NCI-H446 (cell line): ENCODE results near the gene AKIP1.
A peak's percentile ranks its signal among the peaks of the same experiment; 100 is the strongest.
"Not testable (repeated sequence)": the region's sequence is repeated elsewhere in the genome, so short reads cannot be mapped to it uniquely, and the experiment has no call there.

Source experiments
- DNase-seq, 2 experiments: peaks; one replicate each; lab custom pipeline; 2025; lab: John Stamatoyannopoulos, UW

Gene AKIP1

GRCh38 chr11:8917157-8917825, 6.3 kb downstream of the AKIP1 start:
- peak in 1 of 2 experiments; percentile 44 for DNase-seq

- no peak for DNase-seq
These were observed 11.7 kb downstream of the AKIP1 start for GRCh38 chr11:8922691-8923090.

- no peak for DNase-seq
These were observed 14.7 kb downstream of the AKIP1 start for GRCh38 chr11:8925711-8926110.

GRCh38 chr11:8926236-8926635, 15.2 kb downstream of the AKIP1 start:
- no peak for DNase-seq

- no peak for DNase-seq
These were observed 16.2 kb downstream of the AKIP1 start for GRCh38 chr11:8927233-8927632.

- DNase-seq, result no peak
These were observed 17.2 kb downstream of the AKIP1 start for GRCh38 chr11:8928205-8928604.

- no peak for DNase-seq
These were observed 18.1 kb downstream of the AKIP1 start for GRCh38 chr11:8928981-8929615.

GRCh38 chr11:8930456-8931175, 19.6 kb downstream of the AKIP1 start:
- DNase-seq, result no peak

- DNase-seq, result no peak
These were observed 21.7 kb downstream of the AKIP1 start, which contains the start of gene C11orf16 for GRCh38 chr11:8932564-8933180. C11orf16 (minus strand) TSS chr11:8932947; CDS start chr11:8932308, 639 bp downstream.

GRCh38 chr11:8933931-8934330, 22.9 kb downstream of the AKIP1 start:
- DNase-seq, result no peak

GRCh38 chr11:8934742-8935488, 23.9 kb downstream of the AKIP1 start:
- no peak for DNase-seq

- DNase-seq, result not testable (repeated sequence)
These were observed 24.8 kb downstream of the AKIP1 start for GRCh38 chr11:8935789-8936188.

- DNase-seq, result no peak
These were observed 26.2 kb downstream of the AKIP1 start for GRCh38 chr11:8937159-8937558.

- DNase-seq, result no peak
These were observed 26.7 kb downstream of the AKIP1 start for GRCh38 chr11:8937659-8938058.

GRCh38 chr11:8941341-8942103, 30.5 kb downstream of the AKIP1 start:
- DNase-seq, result no peak

- no peak for DNase-seq
These were observed 31.6 kb downstream of the AKIP1 start, which contains the start of gene ASCL3 for GRCh38 chr11:8942518-8943066. ASCL3 (minus strand) TSS chr11:8943016; CDS start chr11:8938161, 4,855 bp downstream.

GRCh38 chr11:8947230-8947943, 36.4 kb downstream of the AKIP1 start:
- DNase-seq, result no peak

- DNase-seq, result no peak
These were observed 37.9 kb downstream of the AKIP1 start for GRCh38 chr11:8948886-8949285.

GRCh38 chr11:8956860-8957259, 45.9 kb downstream of the AKIP1 start:
- no peak for DNase-seq
